Nephron (organoid): Measurements from ENCODE around the gene FBXL14.

Experiments used
- H3K27ac Mint-ChIP-seq, 3 experiments: 2 replicates each; pipeline ENCODE4 v1.8.0; 2020; ENCODE audit warnings: mixed read lengths in 3 of 3, mild to moderate bottlenecking in 2 of 3, moderate library complexity in 1 of 3
- H3K27me3 Mint-ChIP-seq: 2 replicates; pipeline ENCODE4 v1.8.0; 2021; ENCODE audit warnings: low read depth, mild to moderate bottlenecking, moderate library complexity, mixed read lengths
- H3K36me3 Mint-ChIP-seq: 2 replicates; pipeline ENCODE4 v1.8.0; 2020; ENCODE audit warnings: low read depth, mixed read lengths
- H3K4me1 Mint-ChIP-seq: 2 replicates; pipeline ENCODE4 v1.8.0; 2020; ENCODE audit warnings: mixed read lengths
- H3K4me3 Mint-ChIP-seq, 3 experiments: 2 replicates each; pipeline ENCODE4 v1.8.0; 2020; ENCODE audit warnings: mild to moderate bottlenecking in 3 of 3, mixed read lengths in 3 of 3, moderate library complexity in 2 of 3
- H3K9me3 Mint-ChIP-seq: 2 replicates; pipeline ENCODE4 v1.8.0; 2020; ENCODE audit warnings: mixed read lengths
- CTCF ChIP-seq, 3 experiments: fragments of 200-600 bp; sonication (generic); IDR thresholded peaks; one replicate each; pipeline ENCODE4 v1.5.0; 2021; ENCODE audit warnings: antibody characterized with exemption in 3 of 3; ENCODE audit not compliant: unreplicated experiment in 3 of 3

The FBXL14 gene

GRCh38 chr12:1608713-1609119 is 14.3 kb upstream of the FBXL14 start:
- H3K27me3 Mint-ChIP-seq = peaks cover 13% of the 10 kb centered on the region
- TF ChIP-seq CTCF (IDR thresholded peaks at IDR 0.05; ENCODE audit: unreplicated experiment in 3 of 3) = no peak
- H3K36me3 Mint-ChIP-seq = no peaks in the 10 kb centered on the region
- no peak overlapping the region for H3K4me3 Mint-ChIP-seq
- peak overlapping the region in 2 of 3 experiments; percentile 23 to 57 for H3K27ac Mint-ChIP-seq
- H3K9me3 Mint-ChIP-seq = no peaks in the 10 kb centered on the region
- H3K4me1 Mint-ChIP-seq = peaks cover 45% of the 10 kb centered on the region

GRCh38 chr12:1607940-1608712 is 13.7 kb upstream of the FBXL14 start:
- H3K27ac Mint-ChIP-seq = peak overlapping the region in 2 of 3 experiments; percentile 23 to 57

GRCh38 chr12:1606021-1606622 is 11.7 kb upstream of the FBXL14 start:
- peaks cover 2% of the 10 kb centered on the region for H3K27me3 Mint-ChIP-seq
- peak overlapping the region; percentile 88 to 92 (median 90) for H3K27ac Mint-ChIP-seq
- no peak for TF ChIP-seq CTCF (IDR thresholded peaks at IDR 0.05; ENCODE audit: unreplicated experiment in 3 of 3)
- H3K4me3 Mint-ChIP-seq = peak overlapping the region; percentile 81 to 83 (median 81)
- H3K9me3 Mint-ChIP-seq = no peaks in the 10 kb centered on the region
- no peaks in the 10 kb centered on the region for H3K36me3 Mint-ChIP-seq
- peaks cover 38% of the 10 kb centered on the region for H3K4me1 Mint-ChIP-seq

More at GRCh38 chr12:1607940-1608712, 13.7 kb upstream of the FBXL14 start:
- H3K9me3 Mint-ChIP-seq = no peaks in the 10 kb centered on the region
- H3K4me3 Mint-ChIP-seq = peak overlapping the region in 1 of 3 experiments; percentile 36
- H3K4me1 Mint-ChIP-seq = peaks cover 50% of the 10 kb centered on the region
- TF ChIP-seq CTCF (IDR thresholded peaks at IDR 0.05; ENCODE audit: unreplicated experiment in 3 of 3) = no peak
- no peaks in the 10 kb centered on the region for H3K36me3 Mint-ChIP-seq
- H3K27me3 Mint-ChIP-seq = peaks cover 11% of the 10 kb centered on the region

- Mint-ChIP-seq H3K27me3 (no peaks in the 10 kb centered on the region), H3K36me3 (no peaks in the 10 kb centered on the region), H3K4me1 (peaks cover 38% of the 10 kb centered on the region), H3K27ac (peak overlapping the region; percentile 88 to 92 (median 90)), H3K4me3 (peak overlapping the region; percentile 81 to 83 (median 81)), H3K9me3 (no peaks in the 10 kb centered on the region)
- TF ChIP-seq CTCF (IDR thresholded peaks at IDR 0.05; ENCODE audit: unreplicated experiment in 3 of 3) = peak; percentile 64 to 80 (median 78)
These were observed 11.0 kb upstream of the FBXL14 start for GRCh38 chr12:1605129-1606020.

- no peak for TF ChIP-seq CTCF (IDR thresholded peaks at IDR 0.05; ENCODE audit: unreplicated experiment in 3 of 3)
- Mint-ChIP-seq H3K4me1 (peaks cover 38% of the 10 kb centered on the region), H3K9me3 (no peaks in the 10 kb centered on the region), H3K27me3 (no peaks in the 10 kb centered on the region), H3K4me3 (peak overlapping the region; percentile 23 to 65 (median 44)), H3K27ac (peak overlapping the region; percentile 22 to 62 (median 61)), H3K36me3 (no peaks in the 10 kb centered on the region)
These were observed 10.1 kb upstream of the FBXL14 start for GRCh38 chr12:1604464-1604863.
